HFF-Myc (cell line): ENCODE measurements around the gene TPBGL.

ENCODE experiments used
- DNase-seq: peaks from one replicate; pipeline ENCODE4 v3.0.0-alpha.2; 2011; ENCODE audit warnings: low read depth; ENCODE audit errors: extremely low read depth
- H3K4me3 ChIP-seq: replicated peaks from 2 replicates; pipeline ENCODE4 v1.5.1; 2011; ENCODE audit warnings: low read depth, mild to moderate bottlenecking, control low read depth, low read length
- CTCF ChIP-seq: IDR thresholded peaks from 2 replicates; pipeline ENCODE4 v1.5.1; 2012; ENCODE audit warnings: mild to moderate bottlenecking, low read depth, low read length, control low read depth; ENCODE audit errors: missing control alignments

Gene TPBGL

DNA sequence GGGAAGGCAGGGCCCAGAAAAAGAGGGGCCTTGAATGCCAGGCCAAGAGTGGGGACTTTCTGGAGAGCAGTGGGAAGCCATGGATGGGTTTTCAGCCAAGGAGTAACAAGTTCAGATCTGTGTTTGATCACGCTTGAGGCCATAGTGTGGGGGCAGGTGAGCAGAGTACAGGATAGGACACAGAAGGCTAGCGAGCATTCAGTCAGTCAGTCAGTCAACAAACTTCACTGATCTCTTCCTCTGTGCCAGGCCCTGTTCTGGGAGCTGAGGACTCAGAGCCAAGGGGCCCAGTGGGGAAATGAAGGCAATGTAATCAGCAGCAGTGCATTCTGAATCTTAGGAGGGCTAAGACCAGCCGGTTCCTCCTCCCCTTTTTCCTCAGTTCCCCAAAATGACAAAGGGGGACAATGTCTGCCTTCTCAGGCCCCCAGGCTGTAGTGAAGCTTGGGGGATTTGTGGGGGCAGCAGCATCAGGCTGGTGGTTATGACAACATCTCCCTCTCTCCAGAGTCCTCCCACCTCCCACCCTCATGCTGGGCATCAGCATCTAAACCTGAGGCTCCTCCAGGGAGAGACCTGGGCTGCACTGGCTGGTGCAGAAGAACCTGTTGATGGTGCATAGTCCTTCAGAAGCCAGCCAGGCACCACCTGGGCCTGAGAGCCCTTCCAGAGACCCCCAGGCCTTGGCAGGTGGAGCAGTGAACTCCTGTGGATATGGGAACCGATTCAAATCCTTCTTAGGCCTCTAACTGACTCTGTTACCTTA is 42.9 kb upstream of the TPBGL start:
- no peak overlapping the region for H3K4me3 ChIP-seq

DNA sequence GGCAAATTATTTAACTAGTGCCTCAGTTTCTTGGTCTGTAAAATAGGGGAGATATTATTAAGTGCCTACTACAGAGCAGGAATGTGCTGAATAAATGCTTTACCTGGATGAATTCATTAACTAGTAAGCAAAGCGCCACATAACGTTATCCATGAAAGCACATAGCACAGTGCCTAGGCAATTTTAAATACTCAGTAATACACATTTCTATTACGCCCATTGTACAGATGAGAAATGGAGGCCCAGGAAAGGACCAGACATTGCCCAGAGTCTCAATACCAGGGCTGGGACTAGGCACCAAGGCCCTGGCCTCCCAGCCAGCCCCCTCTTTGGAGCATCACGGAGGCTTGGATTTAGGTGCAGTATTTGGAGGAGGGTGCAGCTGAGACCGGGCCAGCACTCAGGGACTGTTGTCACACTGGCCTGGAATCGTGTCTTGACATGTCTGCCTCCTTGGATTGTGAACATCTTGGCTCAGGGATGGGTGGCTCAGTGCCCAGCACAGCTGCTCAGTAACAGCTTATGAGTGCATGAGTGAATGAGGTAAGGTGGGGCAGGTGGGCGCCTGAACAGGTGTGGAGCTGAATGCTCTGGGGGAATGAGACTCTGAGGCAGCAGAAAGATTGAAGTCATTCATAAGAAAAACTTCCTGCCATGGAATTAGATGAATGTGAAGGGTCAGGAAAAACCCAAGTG is 42.1 kb upstream of the TPBGL start:
- no peak for DNase-seq
- no peak overlapping the region for H3K4me3 ChIP-seq
- no peak for TF ChIP-seq CTCF

More for the DNA sequence above, 42.9 kb upstream of the TPBGL start:
- TF ChIP-seq CTCF = no peak
- DNase-seq = no peak

- no peak for TF ChIP-seq CTCF
- DNase-seq = no peak
- no peak overlapping the region for H3K4me3 ChIP-seq
Observed at GRCh38 chr11:75199412-75199955, 41.1 kb upstream of the TPBGL start.

DNA sequence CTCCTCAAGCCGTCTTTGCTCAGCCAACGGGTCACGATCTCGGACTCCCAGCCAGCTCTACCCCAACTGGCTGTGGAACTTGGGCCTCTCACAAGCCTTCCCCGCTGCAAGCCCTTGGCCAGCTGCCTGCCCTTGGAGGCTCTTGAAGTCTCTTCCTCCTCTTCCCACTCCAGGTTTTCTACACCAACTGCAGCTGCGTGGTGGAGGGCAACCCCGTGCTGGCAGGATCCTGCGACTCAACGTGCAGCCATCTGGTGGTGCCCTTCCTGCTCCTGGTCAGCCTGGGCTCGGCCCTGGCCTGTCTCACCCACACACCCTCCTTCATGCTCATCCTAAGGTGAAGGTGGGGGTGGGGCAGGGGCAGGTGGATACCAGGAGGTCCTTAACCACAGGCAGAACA is 40.5 kb upstream of the TPBGL start:
- no peak overlapping the region for H3K4me3 ChIP-seq
- TF ChIP-seq CTCF = no peak
- no peak for DNase-seq

- TF ChIP-seq CTCF = no peak
- no peak overlapping the region for H3K4me3 ChIP-seq
Observed at GRCh38 chr11:75200531-75200930, 40.0 kb upstream of the TPBGL start.

DNA sequence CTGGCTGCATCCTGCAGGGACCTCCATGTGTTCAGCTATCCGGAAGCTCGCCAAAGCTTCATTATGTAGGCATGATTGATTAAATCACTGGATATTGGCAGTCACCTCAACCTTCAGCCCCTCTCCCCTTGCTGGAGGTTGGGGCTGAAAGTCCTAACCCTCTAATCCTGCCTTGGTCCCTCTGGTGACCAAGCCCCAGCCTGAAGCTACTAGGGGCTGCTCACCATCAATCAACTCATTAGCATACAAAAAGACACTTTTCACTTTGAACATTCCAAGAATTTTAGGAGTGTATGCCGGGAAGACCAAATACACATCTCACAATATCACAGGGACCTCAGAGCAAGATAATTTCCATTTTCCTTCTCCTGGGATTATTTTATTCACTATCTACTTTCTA is 38.8 kb upstream of the TPBGL start:
- DNase-seq = no peak
- no peak overlapping the region for H3K4me3 ChIP-seq
- no peak for TF ChIP-seq CTCF

More at GRCh38 chr11:75200531-75200930, 40.0 kb upstream of the TPBGL start:
- no peak for DNase-seq
